HG03135 (cell line): ENCODE data around the gene PDE4B.
"Not testable (repeated sequence)": the region's sequence is repeated elsewhere in the genome, so short reads cannot be mapped to it uniquely, and the experiment has no call there.

ENCODE experiments used
- ATAC-seq: cut with Tn5 transposase; IDR thresholded peaks from one replicate; pipeline ENCODE4 v1.9.1; 2021; ENCODE audit warnings: mild to moderate bottlenecking, moderate library complexity; ENCODE audit not compliant: unreplicated experiment

The PDE4B gene

GRCh38 chr1:65949230-65949626 is 156.5 kb downstream of the PDE4B start:
- no peak for ATAC-seq

GRCh38 chr1:65949933-65950332 is 157.2 kb downstream of the PDE4B start:
- no peak for ATAC-seq

GRCh38 chr1:65952696-65953095 is 160.0 kb downstream of the PDE4B start:
- ATAC-seq, result no peak

GRCh38 chr1:65953170-65953569 is 160.5 kb downstream of the PDE4B start:
- ATAC-seq, result no peak

- no peak for ATAC-seq
These were observed 162.4 kb downstream of the PDE4B start for GRCh38 chr1:65955071-65955470.

GRCh38 chr1:65955503-65955902 is 162.8 kb downstream of the PDE4B start:
- no peak for ATAC-seq

- peak; percentile 74 for ATAC-seq
These were observed 166.1 kb downstream of the PDE4B start for GRCh38 chr1:65958561-65959350.

- no peak for ATAC-seq
These were observed 167.3 kb downstream of the PDE4B start for GRCh38 chr1:65959896-65960567.

- ATAC-seq, result no peak
These were observed 170.6 kb downstream of the PDE4B start for GRCh38 chr1:65963156-65963888.

GRCh38 chr1:65964123-65964522 is 171.4 kb downstream of the PDE4B start:
- ATAC-seq, result no peak

GRCh38 chr1:65965112-65965996 is 172.7 kb downstream of the PDE4B start:
- ATAC-seq, result no peak

- not testable (repeated sequence) for ATAC-seq
These were observed 174.8 kb downstream of the PDE4B start for GRCh38 chr1:65967492-65967891.

- no peak for ATAC-seq
These were observed 178.9 kb downstream of the PDE4B start for GRCh38 chr1:65971547-65971946.

- no peak for ATAC-seq
These were observed 183.0 kb downstream of the PDE4B start for GRCh38 chr1:65975708-65976107.

GRCh38 chr1:65979136-65980044 is 186.7 kb downstream of the PDE4B start:
- no peak for ATAC-seq

GRCh38 chr1:65980237-65980636 is 187.5 kb downstream of the PDE4B start:
- no peak for ATAC-seq

- no peak for ATAC-seq
These were observed 190.8 kb downstream of the PDE4B start for GRCh38 chr1:65983500-65983899.

- ATAC-seq, result no peak
These were observed 192.8 kb downstream of the PDE4B start for GRCh38 chr1:65985393-65986066.

- ATAC-seq, result no peak
These were observed 193.5 kb downstream of the PDE4B start for GRCh38 chr1:65986146-65986545.
